NCI-H2081 (cell line): ENCODE data around the gene SND1.

Source experiments
- DNase-seq, 2 experiments: peaks; one replicate each; lab custom pipeline; 2025; lab: John Stamatoyannopoulos, UW

SND1 gene

DNA sequence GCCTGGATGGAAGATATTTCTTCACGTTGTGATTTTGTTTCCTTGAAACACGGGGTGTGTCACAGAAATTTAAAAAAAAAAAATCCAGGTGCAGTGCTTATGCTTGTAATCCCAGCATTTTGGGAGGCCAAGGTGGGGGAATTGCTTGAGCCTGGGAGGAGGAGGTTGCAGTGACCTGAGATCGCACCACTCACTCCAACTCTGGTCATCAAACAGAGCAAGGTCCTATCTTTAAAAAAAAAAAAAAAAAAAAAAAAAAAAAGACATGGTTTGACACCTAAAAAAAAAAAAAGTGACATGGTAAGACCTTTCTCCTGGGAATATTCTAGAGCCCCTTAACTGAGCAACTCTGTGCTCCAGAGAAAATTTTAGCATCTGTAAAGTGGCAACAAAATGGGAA is 388.2 kb downstream of the SND1 start:
- DNase-seq, result no peak

GRCh38 chr7:128041203-128041602 is 389.2 kb downstream of the SND1 start:
- no peak for DNase-seq

- no peak for DNase-seq
Measured at GRCh38 chr7:128042012-128042411, 390.0 kb downstream of the SND1 start.

DNA sequence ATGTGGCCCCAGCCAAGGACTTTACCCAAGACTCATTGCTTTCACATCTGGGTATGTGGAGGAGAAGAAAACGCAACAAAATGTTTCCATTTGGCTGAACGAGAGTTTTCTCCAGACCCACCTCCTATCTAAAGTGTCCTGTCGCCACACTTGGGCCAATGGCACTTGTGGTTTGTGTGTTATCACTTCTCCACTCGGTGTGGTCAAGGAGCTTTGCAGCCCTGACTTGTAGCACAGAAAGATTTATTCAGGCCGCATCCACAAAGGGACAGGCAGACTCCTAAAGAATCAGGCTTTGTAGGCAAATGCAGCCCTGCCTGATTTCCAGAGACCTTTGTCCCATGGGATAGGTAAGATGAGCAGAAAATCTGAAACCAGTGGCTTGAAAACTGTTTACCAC is 392.1 kb downstream of the SND1 start:
- DNase-seq, result no peak

DNA sequence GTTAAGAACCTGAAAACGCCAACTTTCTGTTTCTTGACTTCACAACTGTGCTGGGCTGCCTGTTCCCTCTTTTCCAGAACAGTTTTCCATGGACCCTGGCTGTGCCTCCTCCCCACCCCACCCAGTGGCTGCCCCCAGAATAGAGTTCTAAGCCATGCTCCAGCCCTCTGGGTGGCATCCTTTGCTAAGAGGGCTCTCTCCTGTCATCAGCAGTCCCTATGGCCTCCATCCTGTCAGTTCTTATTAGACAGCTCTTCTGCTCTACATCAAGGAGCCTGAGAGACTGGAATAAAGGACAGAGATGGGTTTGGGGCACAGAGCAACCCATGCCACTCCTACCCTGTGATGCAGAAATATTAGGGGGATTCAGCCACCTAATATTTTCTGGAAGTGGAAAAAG is 393.2 kb downstream of the SND1 start:
- no peak for DNase-seq

GRCh38 chr7:128045766-128046165 is 393.8 kb downstream of the SND1 start:
- DNase-seq, result no peak

GRCh38 chr7:128052404-128052803 is 400.4 kb downstream of the SND1 start:
- DNase-seq, result peak in 1 of 2 experiments; percentile 56

DNA sequence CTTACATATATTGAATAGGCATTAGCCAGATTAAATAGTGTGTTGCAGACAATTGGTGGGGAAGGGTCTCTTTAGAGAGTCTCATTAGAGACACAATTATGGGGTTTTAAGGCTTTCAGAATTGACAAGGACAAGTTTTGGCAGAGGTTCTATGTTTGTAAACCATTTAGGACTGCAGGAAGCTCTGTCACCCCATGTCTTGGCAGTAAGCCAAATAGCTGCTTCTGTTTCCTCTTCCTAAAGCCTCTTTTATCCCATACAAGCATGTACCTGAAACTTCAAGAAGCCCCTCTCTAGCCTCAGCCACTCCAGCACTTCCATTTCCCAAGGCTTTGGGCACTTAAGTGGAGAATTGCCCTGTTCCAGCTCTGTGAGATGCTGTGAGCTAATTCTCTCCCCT is 401.0 kb downstream of the SND1 start:
- peak; percentile 87 to 98 for DNase-seq

GRCh38 chr7:128053991-128054390 is 402.0 kb downstream of the SND1 start:
- DNase-seq, result no peak

DNA sequence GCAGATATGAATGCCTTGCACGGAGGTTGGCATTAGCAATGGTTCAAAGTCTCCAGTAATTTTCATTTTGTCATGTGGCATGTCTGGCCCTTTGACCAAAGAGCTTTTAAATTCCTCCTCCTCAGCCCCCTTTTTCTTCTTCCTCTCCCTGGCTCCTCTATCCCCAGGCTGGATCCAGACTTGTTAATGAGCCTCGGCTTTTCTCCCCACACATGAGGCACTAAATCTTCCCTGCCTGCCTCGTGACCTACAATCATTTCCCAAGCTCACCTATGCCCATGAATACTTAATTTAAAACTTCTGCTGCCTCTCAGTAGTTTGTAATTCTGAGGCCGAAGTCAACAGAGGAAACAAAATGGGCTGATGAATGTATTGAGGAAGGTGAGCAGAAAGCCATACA is 402.5 kb downstream of the SND1 start:
- no peak for DNase-seq

- DNase-seq, result no peak
Measured at GRCh38 chr7:128055637-128056036, 403.6 kb downstream of the SND1 start.

DNA sequence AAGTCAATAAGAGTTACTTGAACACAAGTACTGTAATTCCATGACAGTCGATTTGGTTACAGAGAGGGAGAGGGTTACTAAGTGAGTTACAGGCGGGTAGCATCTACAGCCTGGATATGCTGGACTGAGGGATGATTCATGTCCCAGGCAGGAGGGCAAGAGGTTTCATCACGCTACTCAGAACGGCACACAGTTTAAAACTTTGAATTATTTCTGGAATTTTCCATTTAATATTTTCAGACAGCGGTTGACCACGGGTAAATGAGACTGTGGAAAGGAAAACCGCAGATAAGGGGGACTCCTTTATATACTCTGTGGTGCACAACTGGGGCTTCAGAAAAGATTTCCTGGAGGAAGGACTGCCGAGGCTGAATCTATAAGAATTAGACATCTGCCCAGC is 404.9 kb downstream of the SND1 start:
- DNase-seq, result no peak

GRCh38 chr7:128057909-128058308 is 405.9 kb downstream of the SND1 start:
- no peak for DNase-seq

DNA sequence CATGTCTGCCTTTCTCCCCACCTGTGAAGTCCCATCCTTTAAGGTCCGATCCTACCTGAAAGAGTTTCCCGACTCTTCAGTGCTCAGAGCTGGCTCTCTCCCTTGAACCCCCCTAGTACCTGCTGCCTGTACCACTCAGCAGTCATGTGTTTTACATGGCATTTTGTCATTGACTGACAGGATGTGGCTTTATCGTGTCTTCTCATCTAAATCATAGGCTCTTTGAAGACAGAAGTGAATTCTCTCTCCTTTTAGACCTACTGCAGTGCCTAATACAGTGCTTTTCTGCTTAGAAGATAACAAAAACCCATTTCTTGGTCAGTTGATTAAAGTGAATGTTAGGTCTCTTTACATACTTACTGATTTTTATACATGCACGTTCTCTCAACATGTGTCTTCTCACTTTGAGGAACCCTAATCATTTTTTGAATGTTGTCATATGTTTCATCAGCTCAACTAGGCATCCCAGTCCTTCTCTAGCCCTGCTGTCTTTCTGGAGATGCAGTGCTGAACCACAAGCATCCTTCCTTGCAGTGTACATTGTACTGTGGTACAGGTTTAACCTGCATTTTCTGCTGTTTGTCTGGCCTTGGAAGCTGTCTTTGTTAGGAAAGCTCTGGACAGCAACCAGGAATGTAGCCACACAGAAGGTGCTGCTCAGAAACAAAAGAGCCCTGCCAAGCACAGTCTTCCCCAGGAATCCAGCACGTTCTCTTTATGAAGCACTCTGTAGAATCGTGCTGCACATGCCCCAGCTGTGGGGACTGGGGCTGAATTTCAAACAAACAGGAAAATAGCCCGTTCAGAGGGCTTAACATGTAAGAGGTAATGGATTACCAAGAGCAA is 407.4 kb downstream of the SND1 start:
- DNase-seq, result no peak

DNA sequence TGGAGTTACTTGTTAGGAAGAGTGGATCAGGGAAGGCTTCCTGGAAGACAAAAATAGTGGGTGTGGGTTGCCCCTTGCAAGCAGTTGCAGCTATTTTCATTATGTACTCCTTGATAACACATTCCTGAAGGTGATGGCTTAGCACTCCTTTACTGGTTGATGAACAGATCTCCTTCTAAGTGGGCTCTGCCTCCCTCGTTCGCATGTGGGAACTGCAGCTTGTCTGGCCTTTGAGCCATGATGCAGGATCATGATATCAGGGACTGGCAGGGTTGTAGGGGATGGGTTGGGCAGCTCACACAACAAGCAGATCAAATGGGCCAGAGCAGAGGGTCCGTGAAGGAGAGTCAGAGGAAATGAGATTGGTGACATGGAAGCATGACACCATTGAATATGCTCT is 408.0 kb downstream of the SND1 start:
- DNase-seq, result no peak

GRCh38 chr7:128063088-128063487 is 411.1 kb downstream of the SND1 start:
- DNase-seq, result no peak

DNA sequence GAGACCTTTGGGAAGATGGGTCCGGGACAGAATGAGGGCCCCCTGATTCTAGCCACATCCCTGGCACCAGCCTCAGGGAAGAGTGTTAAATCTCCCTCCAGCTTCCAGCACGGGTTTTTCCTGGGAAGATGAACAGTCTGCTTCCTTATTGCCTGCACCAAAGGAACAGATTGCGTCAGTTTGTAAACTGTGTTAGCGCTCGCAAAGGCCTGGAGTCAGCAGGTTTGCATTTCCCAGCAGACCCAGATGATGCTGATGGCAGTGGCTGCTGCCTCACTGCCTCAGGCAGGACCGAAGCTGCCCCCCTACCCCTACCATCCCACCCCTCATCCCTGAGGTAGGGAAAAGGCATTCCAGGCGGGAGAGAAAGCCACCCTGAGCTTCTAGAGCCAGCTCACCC is 413.9 kb downstream of the SND1 start:
- DNase-seq, result no peak

GRCh38 chr7:128066395-128066794 is 414.4 kb downstream of the SND1 start:
- no peak for DNase-seq

DNA sequence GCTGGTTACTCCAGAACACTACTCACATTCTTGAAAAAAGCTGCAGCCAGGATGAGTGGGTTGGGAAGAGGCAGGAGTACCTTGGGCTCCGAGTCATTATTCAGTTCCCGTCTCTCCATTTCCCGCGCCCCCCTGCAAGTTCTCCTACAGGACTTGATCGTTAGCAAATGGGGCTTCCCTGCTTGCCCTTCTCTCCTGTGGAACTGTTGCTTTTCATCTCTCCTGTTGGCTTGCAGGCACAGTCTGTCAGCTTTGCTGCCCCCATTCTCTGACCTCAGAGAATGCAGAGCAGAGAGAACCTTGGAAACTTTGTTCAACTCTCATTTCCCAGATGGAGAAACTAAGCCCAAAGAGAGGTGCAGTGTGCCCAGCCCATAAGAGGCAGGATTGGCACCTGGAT is 414.9 kb downstream of the SND1 start:
- DNase-seq, result no peak

GRCh38 chr7:128067983-128068382 is 416.0 kb downstream of the SND1 start:
- DNase-seq, result no peak

GRCh38 chr7:128068785-128069184 is 416.8 kb downstream of the SND1 start:
- DNase-seq, result no peak

- no peak for DNase-seq
Measured at GRCh38 chr7:128069373-128070364, 417.7 kb downstream of the SND1 start.

GRCh38 chr7:128071376-128071775 is 419.4 kb downstream of the SND1 start:
- DNase-seq, result no peak
